Heart left ventricle (tissue), 16 donors: ENCODE data around the gene TMEM138. TPM values are rescaled to one million over a fixed set of nuclear protein-coding genes. Genes with fewer than 3 reads are reported as not detected.

Experiments used
- ATAC-seq, 4 donors: fragments of 200-7000 bp; cut with Tn5 transposase; one replicate each; pipeline ENCODE4 v1.9.1; 2020 to 2022; ENCODE audit warnings: moderate library complexity in 4 of 4, mild to moderate bottlenecking in 3 of 4, moderate number of reproducible peaks in 1 of 4
- DNase-seq, 5 donors: peaks; one replicate each; pipeline ENCODE4 v3.0.0-alpha.2; 2020
- H3K27ac ChIP-seq, 12 donors: fragments of 200-600 bp; sonication (generic) in 4 of 12; one replicate each; pipeline versions ENCODE4 v1.5.0 to v1.8.0; 2016 to 2022; ENCODE audit warnings: mild to moderate bottlenecking in 2 of 12
- H3K27me3 ChIP-seq, 9 donors: fragments of 200-600 bp; sonication (generic) in 2 of 9; one replicate each; pipeline versions ENCODE4 v1.5.1 to v1.8.0; 2016 to 2022; ENCODE audit warnings: mild to moderate bottlenecking in 3 of 9
- H3K36me3 ChIP-seq, 9 donors: fragments of 200-600 bp; sonication (generic) in 2 of 9; one replicate each; pipeline versions ENCODE4 v1.5.0 to v1.8.0; 2018 to 2022; ENCODE audit warnings: mild to moderate bottlenecking in 2 of 9
- H3K4me1 ChIP-seq, 12 donors: fragments of 200-600 bp; sonication (generic) in 4 of 12; one replicate each; pipeline versions ENCODE4 v1.5.0 to v1.8.0; 2016 to 2022; ENCODE audit warnings: mild to moderate bottlenecking in 3 of 12
- H3K4me3 ChIP-seq, 12 donors: fragments of 200-600 bp; sonication (generic) in 4 of 12; one replicate each; pipeline versions ENCODE4 v1.5.0 to v1.8.0; 2017 to 2022; ENCODE audit warnings: mild to moderate bottlenecking in 9 of 12, moderate library complexity in 4 of 12
- H3K9me3 ChIP-seq, 12 donors: fragments of 200-600 bp; sonication (generic) in 4 of 12; one replicate each; pipeline versions ENCODE4 v1.5.0 to v1.8.0; 2016 to 2022; ENCODE audit warnings: mild to moderate bottlenecking in 1 of 12
- POLR2A ChIP-seq, 2 donors: fragments of 450-650 bp; IDR thresholded peaks; one replicate each; pipeline ENCODE4 v1.6.1; 2017; ENCODE audit warnings: antibody characterized with exemption in 2 of 2, mild to moderate bottlenecking in 2 of 2, moderate library complexity in 2 of 2
- WGBS, 4 donors: extraction: QIAGEN DNeasy Blood & Tissue Kit in 2 of 4; methylation state at CpG; one replicate each; pipeline versions ENCODE4 v1.1.5 to v1.1.7; 2013 to 2018; 5-methylcytosine and 5-hydroxymethylcytosine counted together
- intact Hi-C, 10 donors: fragments of 100-400 bp; cut with DNase I; formaldehyde crosslinking; loops; one replicate each; pipeline versions ENCODE4 v1.11.1 to v1.14.2; 2022
- polyA plus RNA-seq, 2 donors: library from polyadenylated mRNA; stranded (reverse); fragments of 200-250 nt; gene quantifications; one replicate each; pipeline ENCODE4 v1.2.3, GENCODE V29; 2013
- total RNA-seq, 9 donors: library from RNA; depleted of rRNA in 2 of 9; stranded (reverse); fragments of >200 nt in 2 of 9; fragmentation: NEBNext Ultra II Directional in 3 of 9; extraction: Animal tissue kit (Norgen Biotek cat#: 25700) in 3 of 9; gene quantifications; one replicate each; pipeline versions ENCODE4 v1.1.0 to v1.2.4, GENCODE V29; 2016 to 2023
- TF ChIP-seq, protein P1 (sequence below), 12 donors: fragments of 200-600 bp; sonication (generic) in 4 of 12; IDR thresholded peaks; one replicate each; pipeline versions ENCODE4 v1.5.0 to v1.8.0; 2018 to 2022; ENCODE audit warnings: antibody characterized with exemption in 12 of 12, mild to moderate bottlenecking in 5 of 12
- donor health status: ischemic (EF 13 %, LVEDD 7.1; RV severe dilation, severe dysfunction).
- donor health status: healthy with polysubstance abuse.
- donor health status: DM: no; HTN: yes; CAD: no.
- donor health status: DM: no; HTN: no; CAD: no.
- donor health status: ischemic (EF 25% LVEDD 6.9; RV normal size, moderate dysfunction).
- donor health status: ischemic (EF 25% LVEDD 5.7; RV mildly dilated, moderate dysfunction).
- donor health status: healthy.
- donor health status: DM: yes; HTN: yes; CAD: no.
- donor health status: ischemic (EF 35%, LVEDD 5.7; RV mildly dilated, moderate dysfunction).
- donor health status: nonischemic (EF 11% LVEDD 7.7; RV severe dilation, severe dysfunction).
- donor health status: DM: yes; HTN: yes; CAD: no.
- donor health status: PGD.
- donor health status: ischemic (EF 29% LVEDD 5.4; RV normal size, mild dysfunction).
- donor health status: nonischemic (EF 23%, LVEDD 6.1; RV moderate dilation, normal function).

Gene TMEM138
- total and polyA plus RNA-seq, 11 donors: 15.7 to 29.3 (median 19.2) TPM

GRCh38 chr11:61327669-61328071 is 34.5 kb upstream of the TMEM138 start:
- ATAC-seq (no peak), DNase-seq (no peak)
- peaks cover 0 to 51% (median 26%) of the 10 kb centered on the region in 12 donors for H3K4me1 ChIP-seq
- H3K27me3 ChIP-seq: no peaks in the 10 kb centered on the region
- H3K4me3 ChIP-seq: no peak overlapping the region
- no peaks in the 10 kb centered on the region for H3K9me3 ChIP-seq
- TF ChIP-seq, protein P1, sequence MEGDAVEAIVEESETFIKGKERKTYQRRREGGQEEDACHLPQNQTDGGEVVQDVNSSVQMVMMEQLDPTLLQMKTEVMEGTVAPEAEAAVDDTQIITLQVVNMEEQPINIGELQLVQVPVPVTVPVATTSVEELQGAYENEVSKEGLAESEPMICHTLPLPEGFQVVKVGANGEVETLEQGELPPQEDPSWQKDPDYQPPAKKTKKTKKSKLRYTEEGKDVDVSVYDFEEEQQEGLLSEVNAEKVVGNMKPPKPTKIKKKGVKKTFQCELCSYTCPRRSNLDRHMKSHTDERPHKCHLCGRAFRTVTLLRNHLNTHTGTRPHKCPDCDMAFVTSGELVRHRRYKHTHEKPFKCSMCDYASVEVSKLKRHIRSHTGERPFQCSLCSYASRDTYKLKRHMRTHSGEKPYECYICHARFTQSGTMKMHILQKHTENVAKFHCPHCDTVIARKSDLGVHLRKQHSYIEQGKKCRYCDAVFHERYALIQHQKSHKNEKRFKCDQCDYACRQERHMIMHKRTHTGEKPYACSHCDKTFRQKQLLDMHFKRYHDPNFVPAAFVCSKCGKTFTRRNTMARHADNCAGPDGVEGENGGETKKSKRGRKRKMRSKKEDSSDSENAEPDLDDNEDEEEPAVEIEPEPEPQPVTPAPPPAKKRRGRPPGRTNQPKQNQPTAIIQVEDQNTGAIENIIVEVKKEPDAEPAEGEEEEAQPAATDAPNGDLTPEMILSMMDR (IDR thresholded peaks at IDR 0.05): no peak
- TF ChIP-seq POLR2A (IDR thresholded peaks at IDR 0.05): no peak
- intact Hi-C loops: no loop called here
- peaks cover 2 to 86% (median 73%) of the 10 kb centered on the region in 9 donors for H3K36me3 ChIP-seq
- no peak overlapping the region for H3K27ac ChIP-seq

GRCh38 chr11:61328351-61328750 is 33.8 kb upstream of the TMEM138 start:
- ATAC-seq: no peak
- H3K27ac ChIP-seq: peak overlapping the region in 3 of 12 donors; percentile 6 to 19 (median 11)
- peaks cover 0 to 52% (median 26%) of the 10 kb centered on the region in 12 donors for H3K4me1 ChIP-seq
- no peaks in the 10 kb centered on the region for H3K9me3 ChIP-seq
- 61 to 67% (median 63%) methylated on average over 9 of the region's 9 CpGs for WGBS, 4 donors
- H3K36me3 ChIP-seq: peaks cover 2 to 79% (median 67%) of the 10 kb centered on the region in 9 donors
- H3K27me3 ChIP-seq: no peaks in the 10 kb centered on the region
- no peak overlapping the region for H3K4me3 ChIP-seq
- TF ChIP-seq POLR2A (IDR thresholded peaks at IDR 0.05): no peak
- TF ChIP-seq, protein P1 (IDR thresholded peaks at IDR 0.05): no peak
- DNase-seq: no peak
- intact Hi-C loops: no loop called here

DNA sequence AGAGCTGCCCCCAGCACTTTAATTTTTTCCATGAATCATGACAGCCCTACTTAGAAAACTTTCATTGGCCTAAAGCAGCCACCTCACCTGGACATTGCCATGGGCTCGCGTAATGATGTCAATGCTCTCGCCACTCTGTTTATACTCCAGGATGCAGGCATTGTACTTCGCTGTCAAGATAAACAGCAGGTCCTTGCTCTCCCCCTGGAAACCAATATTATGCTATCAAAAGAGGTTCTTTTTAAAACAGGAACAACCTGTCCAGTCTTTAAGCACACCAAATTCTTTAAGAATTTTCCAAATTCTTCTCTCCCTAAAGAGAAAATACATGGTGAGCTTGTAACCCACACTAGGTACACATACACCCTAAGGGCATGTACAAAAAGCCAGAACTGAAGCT is 32.3 kb upstream of the TMEM138 start:
- H3K27ac ChIP-seq: no peak overlapping the region
- peaks cover 0 to 64% (median 51%) of the 10 kb centered on the region in 9 donors for H3K36me3 ChIP-seq
- H3K4me1 ChIP-seq: peaks cover 0 to 58% (median 33%) of the 10 kb centered on the region in 12 donors
- H3K4me3 ChIP-seq: no peak overlapping the region
- no peak for TF ChIP-seq POLR2A (IDR thresholded peaks at IDR 0.05)
- TF ChIP-seq, protein P1 (IDR thresholded peaks at IDR 0.05): no peak
- ATAC-seq (no peak), DNase-seq (no peak)
- WGBS, 4 donors: 93 to 96% (median 95%) methylated on average over 4 of the region's 4 CpGs
- H3K27me3 ChIP-seq: no peaks in the 10 kb centered on the region
- H3K9me3 ChIP-seq: no peaks in the 10 kb centered on the region
- intact Hi-C loops: loop anchor here in 1 of 10 donors (10.0 kb wide), 1 partner anchor 305 kb away; no protein-coding TSS in a partner anchor

DNA sequence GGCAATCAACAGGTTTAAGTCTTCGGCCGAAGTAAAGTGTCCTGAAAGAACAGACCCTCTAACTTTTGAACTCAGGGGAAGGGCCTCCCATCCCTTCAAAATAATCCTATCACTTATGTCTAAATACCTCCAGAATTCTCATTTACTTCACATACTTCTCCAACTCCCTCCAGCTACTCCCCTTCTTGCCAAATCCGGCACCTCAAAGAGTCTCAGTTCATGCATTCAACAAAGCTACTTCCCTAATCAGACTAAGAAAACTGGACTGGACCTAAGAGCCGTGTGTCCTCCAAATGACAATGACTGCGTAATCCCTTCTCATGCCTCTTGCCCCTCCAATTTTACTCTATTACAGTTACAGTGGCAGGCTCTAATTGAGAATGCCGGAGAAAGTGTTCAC is 30.5 kb upstream of the TMEM138 start:
- H3K36me3 ChIP-seq: peaks cover 0 to 46% (median 34%) of the 10 kb centered on the region in 9 donors
- DNase-seq (no peak), ATAC-seq (no peak)
- 61 to 66% (median 62%) methylated on average over 6 of the region's 6 CpGs for WGBS, 4 donors
- TF ChIP-seq POLR2A (IDR thresholded peaks at IDR 0.05): no peak
- TF ChIP-seq, protein P1 (IDR thresholded peaks at IDR 0.05): no peak
- no peaks in the 10 kb centered on the region for H3K9me3 ChIP-seq
- H3K27ac ChIP-seq: peak overlapping the region in 2 of 12 donors; percentile 93 to 95
- H3K4me3 ChIP-seq: peak overlapping the region in 11 of 12 donors; percentile 77 to 100 (median 94)
- peaks cover 0 to 59% (median 39%) of the 10 kb centered on the region in 12 donors for H3K4me1 ChIP-seq
- no peaks in the 10 kb centered on the region for H3K27me3 ChIP-seq
- intact Hi-C loops: loop anchor here in 2 of 10 donors (2.0 to 10.0 kb wide), 2 partner anchors 31 to 303 kb away; partner anchors contain the start of gene TMEM138 (in 1 of the 2)
